Measurements from ENCODE around the gene DBH.
"Not testable (repeated sequence)": the region's sequence is repeated elsewhere in the genome, so short reads cannot be mapped to it uniquely, and the experiment has no call there.

Gene DBH

DNA sequence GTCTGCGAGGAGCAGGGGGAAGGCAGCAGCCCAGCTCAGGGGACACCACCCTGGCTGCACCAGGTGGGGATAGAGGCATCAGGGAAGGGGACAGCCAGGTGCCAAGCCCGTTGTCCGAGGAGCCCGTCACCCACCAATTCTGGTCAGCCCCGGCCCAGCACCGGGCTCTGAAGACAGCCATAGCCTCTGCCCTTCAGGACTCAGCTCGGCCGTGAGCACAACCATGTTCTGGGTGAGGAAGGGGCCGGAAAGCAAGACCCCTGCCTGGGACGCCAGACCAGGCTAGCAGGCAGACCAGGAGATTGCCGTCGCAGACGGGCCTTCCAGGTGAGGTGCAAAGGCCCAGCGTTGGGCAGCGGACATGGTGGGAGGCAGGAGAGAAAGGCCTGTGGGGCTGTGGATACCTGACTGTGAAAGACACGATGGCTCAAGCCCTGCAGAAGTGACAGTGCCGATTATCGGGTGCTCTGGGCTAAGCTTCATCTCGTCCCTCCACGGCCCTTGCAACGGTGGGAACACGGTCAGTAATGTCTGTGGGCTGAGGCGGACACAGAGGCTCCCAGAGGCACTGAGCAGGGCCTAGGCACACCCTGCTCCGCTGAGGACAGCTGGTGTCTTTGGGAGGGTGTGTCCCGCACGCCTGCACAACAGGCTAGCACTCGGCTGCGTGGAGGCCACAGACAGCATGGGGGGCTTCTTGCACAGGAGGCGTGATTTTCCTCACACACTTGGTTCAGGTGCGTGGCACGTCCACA, 36.5 kb downstream of the DBH start:
- TF ChIP-seq, protein P1, sequence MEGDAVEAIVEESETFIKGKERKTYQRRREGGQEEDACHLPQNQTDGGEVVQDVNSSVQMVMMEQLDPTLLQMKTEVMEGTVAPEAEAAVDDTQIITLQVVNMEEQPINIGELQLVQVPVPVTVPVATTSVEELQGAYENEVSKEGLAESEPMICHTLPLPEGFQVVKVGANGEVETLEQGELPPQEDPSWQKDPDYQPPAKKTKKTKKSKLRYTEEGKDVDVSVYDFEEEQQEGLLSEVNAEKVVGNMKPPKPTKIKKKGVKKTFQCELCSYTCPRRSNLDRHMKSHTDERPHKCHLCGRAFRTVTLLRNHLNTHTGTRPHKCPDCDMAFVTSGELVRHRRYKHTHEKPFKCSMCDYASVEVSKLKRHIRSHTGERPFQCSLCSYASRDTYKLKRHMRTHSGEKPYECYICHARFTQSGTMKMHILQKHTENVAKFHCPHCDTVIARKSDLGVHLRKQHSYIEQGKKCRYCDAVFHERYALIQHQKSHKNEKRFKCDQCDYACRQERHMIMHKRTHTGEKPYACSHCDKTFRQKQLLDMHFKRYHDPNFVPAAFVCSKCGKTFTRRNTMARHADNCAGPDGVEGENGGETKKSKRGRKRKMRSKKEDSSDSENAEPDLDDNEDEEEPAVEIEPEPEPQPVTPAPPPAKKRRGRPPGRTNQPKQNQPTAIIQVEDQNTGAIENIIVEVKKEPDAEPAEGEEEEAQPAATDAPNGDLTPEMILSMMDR (IDR thresholded peaks at IDR 0.05; ENCODE audit: insufficient read depth, missing control alignments), result no peak
- no peak for DNase-seq (ENCODE audit: insufficient read length, low spot score)
- no peak for FAIRE-seq

DNA sequence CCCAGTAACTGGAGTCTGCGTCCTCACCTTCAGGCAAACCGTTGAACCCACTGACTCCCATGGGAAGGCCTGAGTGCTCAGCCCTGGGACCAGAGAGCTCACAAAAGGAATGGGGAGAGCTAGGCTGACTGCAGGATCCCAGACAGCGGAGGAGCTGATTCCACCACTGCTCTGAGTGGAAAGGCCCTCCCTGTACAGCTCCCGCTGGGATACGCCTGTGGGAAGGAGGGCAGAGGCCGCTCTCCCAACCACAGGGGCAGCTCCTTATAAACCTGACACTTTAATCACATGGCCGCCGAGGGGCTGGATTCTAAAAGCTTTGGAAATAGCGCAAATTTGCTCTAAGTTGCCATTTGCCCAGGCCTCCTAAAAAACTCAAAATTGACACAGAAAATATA, 37.1 kb downstream of the DBH start:
- FAIRE-seq (no peak), DNase-seq (ENCODE audit: insufficient read length, low spot score) (no peak)
- TF ChIP-seq, protein P1 (IDR thresholded peaks at IDR 0.05; ENCODE audit: insufficient read depth, missing control alignments), result no peak

DNA sequence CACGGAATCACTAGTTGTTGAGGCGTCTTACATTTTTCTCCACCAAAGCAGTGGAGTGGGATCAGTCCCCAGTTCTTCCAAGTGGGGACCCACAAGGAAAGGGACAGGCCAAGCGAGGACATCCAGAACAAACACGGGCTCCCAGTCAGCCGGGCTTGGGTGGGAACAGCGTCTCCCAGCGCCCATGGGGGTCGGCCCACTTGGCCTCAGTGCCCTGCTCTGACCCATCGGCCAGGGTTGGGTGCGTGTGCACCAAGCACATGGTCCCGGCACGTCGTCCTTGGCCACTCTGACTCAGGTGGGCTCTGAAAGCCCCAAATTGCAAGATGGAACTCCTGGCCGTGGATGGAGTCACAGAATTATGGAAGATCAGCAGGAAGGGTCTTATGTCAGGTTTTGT, 37.9 kb downstream of the DBH start:
- DNase-seq (ENCODE audit: insufficient read length, low spot score), result no peak
- no peak for FAIRE-seq
- TF ChIP-seq, protein P1 (IDR thresholded peaks at IDR 0.05; ENCODE audit: insufficient read depth, missing control alignments), result no peak

DNA sequence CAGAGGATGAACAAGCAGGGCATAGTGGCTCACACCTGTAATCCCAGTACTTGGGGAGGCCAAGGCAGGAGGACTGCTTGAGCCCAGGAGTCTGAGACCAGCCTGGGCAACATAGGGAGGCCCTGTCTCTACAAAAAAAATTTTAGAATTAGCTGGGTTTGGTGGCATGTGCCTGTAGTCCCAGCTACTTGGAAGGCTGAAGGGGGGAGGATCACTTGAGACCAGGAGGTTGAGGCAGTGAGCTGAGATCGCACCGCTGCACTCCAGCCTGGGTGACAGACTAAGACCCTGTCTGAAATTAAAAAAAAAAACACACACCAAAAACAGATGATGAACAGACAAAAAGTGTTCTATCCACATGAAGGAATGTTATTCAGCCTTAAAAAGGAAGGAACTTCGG, 39.6 kb downstream of the DBH start:
- FAIRE-seq, result not testable (repeated sequence)

DNA sequence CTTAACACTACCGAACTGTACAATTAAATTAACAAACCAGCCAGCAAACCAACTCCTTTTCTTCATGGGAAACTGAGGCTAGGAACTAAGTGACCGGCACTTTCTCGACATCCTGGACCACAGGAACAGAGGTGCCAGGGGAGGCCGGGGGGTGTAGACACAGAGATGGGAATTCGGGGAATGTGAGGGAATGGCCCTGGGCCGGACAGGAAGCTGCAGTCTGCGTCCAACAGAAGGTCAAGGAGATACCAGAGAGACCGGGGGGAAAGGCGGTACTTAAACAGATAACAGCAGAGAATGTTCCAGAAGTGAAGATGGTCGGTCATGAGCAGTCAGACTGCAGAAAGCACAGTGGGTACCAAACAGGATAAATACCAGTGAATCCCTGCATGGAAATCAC, 40.3 kb downstream of the DBH start:
- FAIRE-seq, result no peak
- TF ChIP-seq, protein P1 (IDR thresholded peaks at IDR 0.05; ENCODE audit: insufficient read depth, missing control alignments), result no peak
- no peak for DNase-seq (ENCODE audit: insufficient read length, low spot score)

More for the DNA sequence above, 39.6 kb downstream of the DBH start:
- not testable (repeated sequence) for DNase-seq (ENCODE audit: insufficient read length, low spot score)

DNA sequence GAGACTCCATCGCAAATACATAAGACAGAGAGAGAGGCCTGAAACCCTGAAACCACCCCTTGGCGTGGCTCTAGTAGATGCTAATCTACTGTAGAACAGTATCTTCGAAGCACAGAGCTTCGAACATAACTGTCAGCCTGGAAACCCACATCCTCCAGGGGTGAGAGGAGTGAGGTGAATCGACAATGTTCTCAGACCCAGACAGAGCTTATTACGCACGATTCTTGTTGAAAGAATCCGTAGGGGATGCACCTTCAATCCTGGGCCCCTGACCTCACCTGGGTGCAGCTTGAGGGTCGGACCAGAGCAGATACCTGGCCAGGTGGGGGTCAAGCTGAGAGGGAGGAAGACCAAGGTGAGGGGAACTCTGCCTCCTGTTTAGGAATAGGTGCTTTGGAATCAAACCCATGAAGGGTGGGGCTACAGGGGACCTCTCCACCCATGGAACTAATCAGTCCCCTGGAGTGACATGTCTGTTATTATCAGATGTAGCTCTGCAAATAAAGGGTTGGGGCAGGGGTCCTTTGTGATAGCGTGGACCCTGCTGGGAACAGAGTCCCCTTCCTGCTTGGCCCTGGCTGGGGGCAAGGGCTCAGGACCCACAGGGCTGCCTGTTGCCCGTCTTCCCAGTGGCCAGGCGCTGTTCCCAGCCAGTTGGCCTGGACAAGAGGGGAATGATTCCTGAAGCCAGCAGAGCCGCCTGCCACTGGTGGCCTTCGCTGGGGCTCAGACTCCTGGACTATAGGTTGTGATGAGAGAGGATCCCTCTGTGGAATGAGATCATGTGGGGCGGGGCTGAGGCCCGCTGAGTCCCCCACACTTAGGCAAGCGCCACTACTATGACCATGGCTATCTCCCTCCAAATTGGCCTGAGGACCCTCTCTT, 41.2 kb downstream of the DBH start:
- TF ChIP-seq, protein P1 (IDR thresholded peaks at IDR 0.05; ENCODE audit: insufficient read depth, missing control alignments), result no peak
- FAIRE-seq, result no peak

DNA sequence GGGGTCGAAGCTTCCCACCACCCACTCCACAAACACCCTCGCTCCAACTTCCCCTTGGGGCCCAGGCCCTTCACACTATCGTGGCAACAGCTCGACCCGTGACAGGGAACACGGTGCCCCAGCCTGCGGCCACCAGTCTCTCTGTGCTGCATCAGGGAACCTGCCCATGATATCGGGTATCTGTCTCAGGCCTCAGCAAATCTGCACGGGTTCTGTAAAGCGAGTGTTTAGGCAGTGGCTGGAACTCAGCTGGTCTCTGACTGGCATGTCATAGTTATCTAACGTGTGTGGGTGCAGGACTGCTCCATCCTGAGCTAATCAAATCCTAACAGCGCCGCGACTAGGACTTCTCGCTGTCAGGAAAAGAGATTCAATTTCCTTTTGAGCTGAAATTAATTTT, 42.9 kb downstream of the DBH start:
- FAIRE-seq, result no peak
- DNase-seq (ENCODE audit: insufficient read length, low spot score), result no peak
- TF ChIP-seq, protein P1 (IDR thresholded peaks at IDR 0.05; ENCODE audit: insufficient read depth, missing control alignments), result no peak

More for the DNA sequence above, 41.2 kb downstream of the DBH start:
- no peak for DNase-seq (ENCODE audit: insufficient read length, low spot score)
